GM06990 (cell line): ENCODE results near the gene MRPL58.

Source experiments
- DNase-seq: peaks from one replicate; pipeline ENCODE4 v3.0.0-alpha.2; 2011; ENCODE audit not compliant: insufficient read length; ENCODE audit errors: extremely low read depth
- H3K27me3 ChIP-seq: replicated peaks from 2 replicates; pipeline ENCODE4 v1.6.0; 2011; ENCODE audit warnings: low read length; ENCODE audit not compliant: control insufficient read depth, insufficient read depth
- H3K36me3 ChIP-seq: 2 replicates; pipeline ENCODE4 v1.5.1; 2011; ENCODE audit warnings: low read length; ENCODE audit not compliant: control insufficient read depth, insufficient read depth
- H3K4me3 ChIP-seq: replicated peaks from 2 replicates; pipeline ENCODE4 v1.5.1; 2011; ENCODE audit warnings: low read depth, mild to moderate bottlenecking, control low read depth, low read length
- TF ChIP-seq, protein P1 (sequence below): IDR thresholded peaks from 2 replicates; pipeline ENCODE4 v1.5.1; 2011; ENCODE audit warnings: low read length, control low read depth, mild to moderate bottlenecking, inconsistent platforms; ENCODE audit not compliant: insufficient read depth, poor library complexity, severe bottlenecking

MRPL58 gene

DNA sequence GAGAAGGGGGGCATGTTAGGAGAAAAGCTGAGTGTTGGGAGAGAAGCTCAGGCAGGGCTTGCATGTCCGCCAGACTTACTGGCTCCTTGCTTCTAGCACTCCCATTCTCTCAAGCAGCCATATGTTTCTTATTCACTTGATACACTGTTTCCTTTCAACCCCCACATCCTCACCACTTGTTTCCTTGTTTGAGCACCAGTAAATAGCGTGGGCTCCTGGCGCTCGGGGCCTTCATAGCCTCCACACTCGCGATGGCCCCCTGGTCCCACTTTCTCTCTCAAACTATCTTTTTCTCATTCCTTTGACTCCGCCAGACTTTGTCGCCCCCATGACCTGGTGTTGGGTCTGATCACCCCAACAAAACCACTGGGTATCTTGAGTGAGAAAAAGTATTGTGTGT lies 17.7 kb downstream of the MRPL58 start:
- TF ChIP-seq, protein P1, sequence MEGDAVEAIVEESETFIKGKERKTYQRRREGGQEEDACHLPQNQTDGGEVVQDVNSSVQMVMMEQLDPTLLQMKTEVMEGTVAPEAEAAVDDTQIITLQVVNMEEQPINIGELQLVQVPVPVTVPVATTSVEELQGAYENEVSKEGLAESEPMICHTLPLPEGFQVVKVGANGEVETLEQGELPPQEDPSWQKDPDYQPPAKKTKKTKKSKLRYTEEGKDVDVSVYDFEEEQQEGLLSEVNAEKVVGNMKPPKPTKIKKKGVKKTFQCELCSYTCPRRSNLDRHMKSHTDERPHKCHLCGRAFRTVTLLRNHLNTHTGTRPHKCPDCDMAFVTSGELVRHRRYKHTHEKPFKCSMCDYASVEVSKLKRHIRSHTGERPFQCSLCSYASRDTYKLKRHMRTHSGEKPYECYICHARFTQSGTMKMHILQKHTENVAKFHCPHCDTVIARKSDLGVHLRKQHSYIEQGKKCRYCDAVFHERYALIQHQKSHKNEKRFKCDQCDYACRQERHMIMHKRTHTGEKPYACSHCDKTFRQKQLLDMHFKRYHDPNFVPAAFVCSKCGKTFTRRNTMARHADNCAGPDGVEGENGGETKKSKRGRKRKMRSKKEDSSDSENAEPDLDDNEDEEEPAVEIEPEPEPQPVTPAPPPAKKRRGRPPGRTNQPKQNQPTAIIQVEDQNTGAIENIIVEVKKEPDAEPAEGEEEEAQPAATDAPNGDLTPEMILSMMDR: no peak
- DNase-seq: no peak
- Histone ChIP-seq H3K4me3 (no peak overlapping the region), H3K36me3 (no peaks in the 10 kb centered on the region), H3K27me3 (no peaks in the 10 kb centered on the region)

DNA sequence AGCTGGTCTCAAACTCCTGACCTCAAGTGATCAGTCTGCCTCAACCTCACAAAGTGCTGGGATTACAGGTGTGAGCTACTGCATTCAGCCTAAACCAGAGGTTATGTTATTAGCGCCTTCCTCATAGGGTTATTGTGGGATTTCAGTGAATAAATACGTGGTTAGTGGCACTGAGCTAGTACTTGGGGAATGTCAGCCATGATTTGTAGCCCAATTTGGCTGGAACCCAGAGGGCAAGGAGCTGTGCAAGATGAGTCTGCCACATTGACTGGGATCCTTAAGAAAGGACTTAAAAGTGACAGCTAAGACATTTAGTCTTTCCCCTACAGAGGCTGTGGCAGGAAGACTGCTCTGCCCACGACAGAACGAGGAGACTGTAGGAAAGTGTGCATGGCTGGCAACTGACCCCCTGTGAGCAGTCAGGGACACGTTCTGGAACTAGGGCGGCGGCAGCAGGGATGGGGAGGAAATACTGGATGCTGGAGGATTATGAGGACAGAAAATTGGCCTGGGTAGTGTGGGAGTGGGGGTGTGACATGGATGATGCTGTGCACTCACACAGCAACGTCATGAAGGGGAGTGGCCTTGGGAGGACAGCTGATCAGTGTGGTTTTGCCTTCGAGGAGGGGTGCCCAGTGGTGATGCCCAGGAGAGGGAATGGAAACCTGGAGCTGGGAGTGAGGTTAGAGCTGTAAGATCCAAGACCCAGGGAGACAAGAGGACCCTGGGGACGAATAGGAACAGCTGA lies 19.7 kb downstream of the MRPL58 start:
- Histone ChIP-seq H3K27me3 (no peaks in the 10 kb centered on the region), H3K4me3 (peak overlapping the region; percentile 74), H3K36me3 (no peaks in the 10 kb centered on the region; the same call in 1 of the 2 replicates)
- DNase-seq: no peak
- TF ChIP-seq, protein P1: no peak

DNA sequence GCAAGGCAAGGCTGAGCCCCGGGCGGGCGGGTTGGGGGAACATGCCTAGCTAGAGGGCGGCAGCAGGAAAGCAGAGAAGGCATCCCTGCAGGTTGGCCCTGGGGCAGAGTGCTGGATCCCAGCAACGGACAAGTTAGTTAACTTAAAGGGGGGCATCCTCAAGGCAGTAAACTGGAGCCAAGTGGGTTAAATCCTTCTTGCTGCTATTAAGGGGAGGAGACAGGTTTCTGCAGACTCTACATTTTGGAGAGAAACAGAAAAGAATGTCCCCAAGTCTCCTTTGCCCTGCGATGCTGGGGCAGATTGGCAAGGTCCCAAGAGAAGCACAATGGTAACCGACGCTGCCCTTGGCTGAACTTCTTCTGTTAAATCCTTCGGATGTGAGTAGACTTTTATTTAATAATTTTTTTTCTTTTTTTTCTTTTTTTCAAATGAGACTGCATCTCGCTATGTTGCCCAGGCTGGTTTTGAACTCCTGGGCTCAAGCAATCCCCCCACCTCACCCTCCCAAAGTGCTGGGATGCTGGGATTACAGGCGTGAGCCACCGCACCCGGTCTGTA lies 20.3 kb downstream of the MRPL58 start:
- H3K27me3 ChIP-seq: no peaks in the 10 kb centered on the region
- no peak for DNase-seq
- TF ChIP-seq, protein P1: no peak
- no peaks in the 10 kb centered on the region; the same call in 1 of the 2 replicates for H3K36me3 ChIP-seq
- H3K4me3 ChIP-seq: peak overlapping the region; percentile 74

DNA sequence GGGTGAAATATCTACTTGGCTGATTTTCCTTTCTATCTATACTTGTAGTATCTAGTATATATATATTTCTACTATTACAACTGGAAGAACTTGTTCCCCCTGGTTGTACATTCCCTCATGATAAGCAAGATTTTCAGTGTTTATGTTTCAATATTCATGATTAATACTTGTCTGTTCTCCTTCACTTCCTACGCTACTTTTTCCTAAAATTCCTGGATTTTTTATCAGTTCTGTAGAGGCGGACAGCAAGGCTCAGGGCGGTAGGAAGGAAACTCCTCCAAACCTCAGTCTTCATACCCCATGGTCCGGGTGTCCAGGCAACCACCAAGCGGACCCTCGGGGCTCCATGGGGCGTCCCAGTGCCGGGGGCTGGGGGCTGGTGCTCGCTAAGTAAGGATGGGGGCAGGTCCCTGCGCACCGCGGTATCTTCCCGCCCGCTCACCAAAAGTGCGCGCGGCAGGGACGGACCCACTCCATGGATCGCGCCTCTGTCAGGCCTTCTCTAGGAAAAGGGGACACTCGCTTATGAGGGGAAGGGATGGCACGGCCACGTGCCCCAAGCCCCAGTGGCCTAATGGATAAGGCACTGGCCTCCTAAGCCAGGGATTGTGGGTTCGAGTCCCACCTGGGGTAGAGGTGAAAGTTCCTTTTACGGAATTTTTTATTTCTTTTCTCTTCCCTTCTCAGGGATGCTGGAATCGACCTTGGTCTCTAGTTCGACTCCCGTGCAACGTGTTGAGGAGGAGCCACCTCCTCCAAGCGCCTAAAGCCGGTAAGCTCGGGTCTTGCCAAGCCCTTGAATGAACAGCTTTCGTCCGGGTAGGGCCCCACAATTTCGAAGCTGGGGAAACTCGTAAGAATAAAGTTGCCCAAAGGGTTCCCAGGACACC lies 21.1 kb downstream of the MRPL58 start:
- TF ChIP-seq, protein P1: no peak
- DNase-seq: peak; percentile 84
- H3K27me3 ChIP-seq: no peaks in the 10 kb centered on the region
- H3K4me3 ChIP-seq: peak overlapping the region; percentile 74
- no peaks in the 10 kb centered on the region; the same call in none of the 2 replicates for H3K36me3 ChIP-seq

DNA sequence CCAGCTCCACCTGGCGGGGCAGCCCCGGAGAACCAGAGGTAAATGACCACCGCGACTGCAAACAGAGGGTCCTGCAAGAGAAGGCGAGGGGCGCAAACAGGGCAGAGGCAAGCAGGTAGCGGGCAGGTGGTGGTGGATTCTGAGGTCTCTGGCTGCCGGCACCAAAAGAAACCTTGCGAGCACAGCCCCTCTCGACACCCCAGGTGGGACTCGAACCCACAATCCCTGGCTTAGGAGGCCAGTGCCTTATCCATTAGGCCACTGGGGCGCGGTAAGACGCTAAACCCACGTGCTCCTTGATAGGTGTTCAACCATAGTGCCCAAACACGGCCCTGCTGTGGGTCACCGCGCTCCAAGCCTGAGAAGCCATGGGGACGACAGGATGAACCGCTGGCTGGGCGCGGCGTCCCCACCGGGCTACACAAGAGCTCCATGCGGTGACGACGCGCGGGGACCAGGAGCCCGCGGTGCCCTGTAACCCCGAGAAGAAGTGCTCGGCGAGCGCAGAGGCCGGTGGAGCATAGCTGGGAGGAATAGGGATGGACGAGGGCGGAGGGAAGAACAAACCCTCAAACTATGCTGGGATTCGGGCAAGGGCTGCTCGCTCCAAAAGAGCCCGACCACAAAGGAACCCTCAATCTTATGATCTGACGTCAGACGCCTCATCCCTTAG lies 21.9 kb downstream of the MRPL58 start:
- DNase-seq: peak; percentile 88
- peak overlapping the region; percentile 74 for H3K4me3 ChIP-seq
- H3K27me3 ChIP-seq: no peaks in the 10 kb centered on the region
- H3K36me3 ChIP-seq: peaks cover 1% of the 10 kb centered on the region
- TF ChIP-seq, protein P1: peak; percentile 19
